ENCODE data around the gene GAB1. TPM values are rescaled to one million over a fixed set of nuclear protein-coding genes. Genes with fewer than 3 reads are reported as not detected.

The GAB1 gene
- total RNA-seq, 1 experiment from 2014 or later = 3.8 TPM

- no peaks in the 10 kb centered on the region for H3K36me3 ChIP-seq (ENCODE audit: control insufficient read depth in 1 of 2, insufficient read depth in 2 of 2, low read length in 2 of 2)
- H3K27ac ChIP-seq (ENCODE audit: low read depth, low read length) = no peak overlapping the region
- H3K9me3 ChIP-seq (ENCODE audit: control insufficient read depth in 1 of 2, insufficient read depth in 1 of 2, low read depth in 1 of 2, low read length in 2 of 2) = no peaks in the 10 kb centered on the region
- H3K9ac ChIP-seq (ENCODE audit: low read length) = no peak overlapping the region
- H3K27me3 ChIP-seq (ENCODE audit: insufficient read depth, low read length) = no peaks in the 10 kb centered on the region
- no peak overlapping the region for H3K4me2 ChIP-seq (ENCODE audit: low read length)
- H4K20me1 ChIP-seq (ENCODE audit: insufficient read depth) = no peaks in the 10 kb centered on the region
- no TSS peak for BruUV-seq (replicated peaks)
- TF ChIP-seq SP1 (IDR thresholded peaks at IDR 0.05; ENCODE audit: low read depth) = no peak
- TF ChIP-seq CTCF (IDR thresholded peaks at IDR 0.05 in 2 of 3, conservative IDR thresholded peaks at IDR 0.05 in 1 of 3; ENCODE audit: borderline replicate concordance in 1 of 3, insufficient read depth in 1 of 3, low read depth in 2 of 3, low read length in 2 of 3) = no peak
- TF ChIP-seq ATF3 (IDR thresholded peaks at IDR 0.05) = no peak
- TF ChIP-seq CEBPB (IDR thresholded peaks at IDR 0.05; ENCODE audit: low read depth) = no peak
- no peak for TF ChIP-seq JUND (IDR thresholded peaks at IDR 0.05)
- TF ChIP-seq EGR1 (IDR thresholded peaks at IDR 0.05; ENCODE audit: low read depth) = no peak
- no peak for TF ChIP-seq CBX3 (IDR thresholded peaks at IDR 0.05; ENCODE audit: low read depth)
- TF ChIP-seq POLR2A (IDR thresholded peaks at IDR 0.05; ENCODE audit: borderline replicate concordance, extremely low read depth, insufficient read depth, insufficient read length) = no peak
- TF ChIP-seq ZFX (IDR thresholded peaks at IDR 0.05) = no peak
- TF ChIP-seq EZH2 (IDR thresholded peaks at IDR 0.05) = no peak
- no peak for TF ChIP-seq SIN3A (IDR thresholded peaks at IDR 0.05; ENCODE audit: low read depth)
- TF ChIP-seq REST (IDR thresholded peaks at IDR 0.05; ENCODE audit: low read depth) = no peak
- no peak for TF ChIP-seq RAD21 (IDR thresholded peaks at IDR 0.05; ENCODE audit: low read depth)
- no peak for TF ChIP-seq FOSL1 (IDR thresholded peaks at IDR 0.05; ENCODE audit: low read depth)
- TF ChIP-seq TCF7L2 (IDR thresholded peaks at IDR 0.05; ENCODE audit: borderline replicate concordance, extremely low read depth, insufficient read depth, insufficient read length) = no peak
- TF ChIP-seq POLR2AphosphoS5 (IDR thresholded peaks at IDR 0.05; ENCODE audit: low read depth, low read length) = no peak
- no peak for TF ChIP-seq EZH2phosphoT487 (IDR thresholded peaks at IDR 0.05; ENCODE audit: borderline replicate concordance)
- ChIA-PET RAD21 (ENCODE audit: low non-redundant PET in 1 of 2, low total read pairs in 2 of 2, uncharacterized antibody in 2 of 2, unreplicated experiment in 2 of 2) (no interaction called here), CTCF (no interaction called here), POLR2A (no interaction called here)
- no peak overlapping the region for H2AFZ ChIP-seq (ENCODE audit: low read depth, low read length, poor library complexity, severe bottlenecking)
- ATAC-seq (no peak), DNase-seq (ENCODE audit: low read depth, low spot score) (no peak)
- intact Hi-C loops (cut with micrococcal nuclease) = no loop called here
- no peak overlapping the region for H3K4me3 ChIP-seq (replicated peaks in 1 of 2; ENCODE audit: low read depth in 1 of 2, low read length in 2 of 2)
- H3K9me2 ChIP-seq (ENCODE audit: insufficient read depth) = no peaks in the 10 kb centered on the region
- no peaks in the 10 kb centered on the region for H3K79me2 ChIP-seq (ENCODE audit: insufficient read depth, low read length)
- no peaks in the 10 kb centered on the region; a peak in 1 of 4 replicates for H3K4me1 ChIP-seq (ENCODE audit: control insufficient read depth in 1 of 2, insufficient read depth in 2 of 2, low read length in 2 of 2)
Observed at GRCh38 chr4:143359644-143360193, 23.0 kb downstream of the GAB1 start.

All from HCT116 (cell line).